Smooth muscle cell (in vitro differentiated cells): Measurements from ENCODE around the gene AGO3. TPM values are rescaled to one million over a fixed set of nuclear protein-coding genes. Genes with fewer than 3 reads are reported as not detected.

Experiments used
- DNase-seq: peaks from one replicate; lab custom pipeline; 2025; ENCODE audit not compliant: unreplicated experiment; lab: John Stamatoyannopoulos, UW
- H2AFZ ChIP-seq: fragments of 200-600 bp; sonication (generic); 2 replicates; pipeline ENCODE4 v1.6.0; 2016; ENCODE audit warnings: antibody characterized with exemption, low read depth, mild to moderate bottlenecking
- H3F3A ChIP-seq: fragments of 200-600 bp; sonication (generic); 2 replicates; pipeline ENCODE4 v1.6.0; 2017; ENCODE audit warnings: antibody characterized with exemption, low read depth
- H3K27ac ChIP-seq: fragments of 200-600 bp; sonication (generic); 2 replicates; pipeline ENCODE4 v1.5.1; 2016; ENCODE audit warnings: low read depth, mild to moderate bottlenecking
- H3K27me3 ChIP-seq: fragments of 200-600 bp; sonication (generic); 2 replicates; pipeline ENCODE4 v1.6.1; 2016; ENCODE audit warnings: low read depth, mild to moderate bottlenecking
- H3K36me3 ChIP-seq: fragments of 200-600 bp; sonication (generic); 2 replicates; pipeline ENCODE4 v1.5.1; 2016; ENCODE audit warnings: low read depth
- H3K4me1 ChIP-seq: fragments of 200-600 bp; sonication (generic); 2 replicates; pipeline ENCODE4 v1.5.1; 2016; ENCODE audit warnings: low read depth
- H3K4me2 ChIP-seq: fragments of 200-600 bp; sonication (generic); 2 replicates; pipeline ENCODE4 v1.6.0; 2016; ENCODE audit warnings: mild to moderate bottlenecking
- H3K4me3 ChIP-seq: fragments of 200-600 bp; sonication (generic); 2 replicates; pipeline ENCODE4 v1.5.1; 2016; ENCODE audit warnings: mild to moderate bottlenecking
- H3K79me2 ChIP-seq: fragments of 200-600 bp; sonication (generic); 2 replicates; pipeline ENCODE4 v1.6.0; 2016; ENCODE audit warnings: low read depth, mild to moderate bottlenecking
- H3K9ac ChIP-seq: fragments of 200-600 bp; sonication (generic); 2 replicates; pipeline ENCODE4 v1.6.0; 2016; ENCODE audit warnings: low read depth
- H3K9me3 ChIP-seq: fragments of 200-600 bp; sonication (generic); replicated peaks from 2 replicates; pipeline ENCODE4 v1.5.1; 2016; ENCODE audit warnings: low read depth
- H4K20me1 ChIP-seq: fragments of 200-600 bp; sonication (generic); 2 replicates; pipeline ENCODE4 v1.6.0; 2016; ENCODE audit warnings: low read depth
- WGBS: methylation state at CpG from one replicate; pipeline ENCODE4 v1.1.7; 2016; ENCODE audit warnings: low lambda C conversion rate; 5-methylcytosine and 5-hydroxymethylcytosine counted together
- polyA plus RNA-seq: library from polyadenylated mRNA; unstranded; fragments of >200 nt; fragmentation: Nextera tagmentation; extraction: Ambion mirVana; gene quantifications from 2 replicates; pipeline ENCODE4 v1.2.1, GENCODE V29; 2016
- total RNA-seq: library from RNA; depleted of rRNA; stranded (reverse); fragments of >200 nt; gene quantifications from 2 replicates; pipeline ENCODE4 v1.2.3, GENCODE V29; 2014
- TF ChIP-seq, protein P1 (sequence below): fragments of 200-600 bp; sonication (generic); IDR thresholded peaks from 2 replicates; pipeline ENCODE4 v1.5.1; 2017; ENCODE audit warnings: borderline replicate concordance, mild to moderate bottlenecking, antibody characterized with exemption; ENCODE audit not compliant: insufficient read depth, poor library complexity, severe bottlenecking

AGO3 gene
- total and polyA plus RNA-seq, 2 experiments from 2014 or later, result 14.3 to 31.6 TPM

DNA sequence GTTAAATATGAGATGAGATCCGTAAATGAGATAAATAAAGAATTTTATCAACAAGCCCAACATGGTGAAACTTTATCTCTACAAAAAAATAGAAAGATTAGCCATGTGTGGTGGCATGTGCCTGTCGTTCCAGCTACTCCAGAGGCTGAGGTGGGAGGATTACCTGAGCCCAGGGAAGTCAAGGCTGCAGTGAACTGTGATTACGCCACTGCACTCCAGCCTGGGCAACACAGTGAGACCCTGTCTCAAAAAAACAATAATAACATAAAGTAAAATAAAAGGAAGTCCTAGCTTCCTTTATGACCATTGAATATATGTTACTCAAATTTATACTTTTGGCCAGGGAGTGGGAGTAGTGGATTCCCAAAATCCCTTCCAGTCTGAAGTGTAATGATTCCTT, 104.2 kb downstream of the AGO3 start:
- Histone ChIP-seq H3K79me2 (peaks cover 5% of the 10 kb centered on the region), H3K9me3 (no peaks in the 10 kb centered on the region), H3K9ac (no peak overlapping the region), H3K27ac (peak overlapping the region; percentile 3), H3K4me1 (no peaks in the 10 kb centered on the region), H3K36me3 (peaks cover 14% of the 10 kb centered on the region), H3K27me3 (no peaks in the 10 kb centered on the region), H3K4me2 (no peak overlapping the region), H3F3A (no peaks in the 10 kb centered on the region), H3K4me3 (no peak overlapping the region), H4K20me1 (no peaks in the 10 kb centered on the region), H2AFZ (no peak overlapping the region)
- WGBS, result 88% methylated on average over 3 of the region's 3 CpGs
- TF ChIP-seq, protein P1, sequence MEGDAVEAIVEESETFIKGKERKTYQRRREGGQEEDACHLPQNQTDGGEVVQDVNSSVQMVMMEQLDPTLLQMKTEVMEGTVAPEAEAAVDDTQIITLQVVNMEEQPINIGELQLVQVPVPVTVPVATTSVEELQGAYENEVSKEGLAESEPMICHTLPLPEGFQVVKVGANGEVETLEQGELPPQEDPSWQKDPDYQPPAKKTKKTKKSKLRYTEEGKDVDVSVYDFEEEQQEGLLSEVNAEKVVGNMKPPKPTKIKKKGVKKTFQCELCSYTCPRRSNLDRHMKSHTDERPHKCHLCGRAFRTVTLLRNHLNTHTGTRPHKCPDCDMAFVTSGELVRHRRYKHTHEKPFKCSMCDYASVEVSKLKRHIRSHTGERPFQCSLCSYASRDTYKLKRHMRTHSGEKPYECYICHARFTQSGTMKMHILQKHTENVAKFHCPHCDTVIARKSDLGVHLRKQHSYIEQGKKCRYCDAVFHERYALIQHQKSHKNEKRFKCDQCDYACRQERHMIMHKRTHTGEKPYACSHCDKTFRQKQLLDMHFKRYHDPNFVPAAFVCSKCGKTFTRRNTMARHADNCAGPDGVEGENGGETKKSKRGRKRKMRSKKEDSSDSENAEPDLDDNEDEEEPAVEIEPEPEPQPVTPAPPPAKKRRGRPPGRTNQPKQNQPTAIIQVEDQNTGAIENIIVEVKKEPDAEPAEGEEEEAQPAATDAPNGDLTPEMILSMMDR, result no peak
- no peak for DNase-seq

- TF ChIP-seq, protein P1, result no peak
- H3K4me3 ChIP-seq, result no peak overlapping the region
Observed at GRCh38 chr1:36040238-36040637, 109.3 kb downstream of the AGO3 start.

GRCh38 chr1:36051821-36052220, 120.9 kb downstream of the AGO3 start:
- Histone ChIP-seq H3K9ac (no peak overlapping the region), H3K79me2 (no peaks in the 10 kb centered on the region), H3K27me3 (no peaks in the 10 kb centered on the region), H3K4me3 (no peak overlapping the region), H3K9me3 (no peaks in the 10 kb centered on the region), H2AFZ (no peak overlapping the region), H3K4me1 (no peaks in the 10 kb centered on the region), H3K36me3 (peaks cover 12% of the 10 kb centered on the region), H3K4me2 (no peak overlapping the region), H3K27ac (no peak overlapping the region), H3F3A (no peaks in the 10 kb centered on the region), H4K20me1 (no peaks in the 10 kb centered on the region)
- DNase-seq, result no peak
- TF ChIP-seq, protein P1, result no peak

More at GRCh38 chr1:36040238-36040637, 109.3 kb downstream of the AGO3 start:
- Histone ChIP-seq H3F3A (no peaks in the 10 kb centered on the region), H3K27me3 (no peaks in the 10 kb centered on the region), H3K4me1 (no peaks in the 10 kb centered on the region), H3K9me3 (no peaks in the 10 kb centered on the region), H3K36me3 (peaks cover 36% of the 10 kb centered on the region), H4K20me1 (no peaks in the 10 kb centered on the region), H2AFZ (no peak overlapping the region), H3K27ac (no peak overlapping the region), H3K4me2 (no peak overlapping the region), H3K9ac (no peak overlapping the region), H3K79me2 (no peaks in the 10 kb centered on the region)
- 95% methylated on average over 2 of the region's 2 CpGs for WGBS
- no peak for DNase-seq

GRCh38 chr1:36053978-36054377, 123.1 kb downstream of the AGO3 start:
- Histone ChIP-seq H3K4me1 (no peaks in the 10 kb centered on the region), H3K9ac (no peak overlapping the region), H4K20me1 (no peaks in the 10 kb centered on the region), H3K27me3 (no peaks in the 10 kb centered on the region), H3K4me2 (no peak overlapping the region), H3F3A (no peaks in the 10 kb centered on the region), H3K9me3 (no peaks in the 10 kb centered on the region), H3K27ac (no peak overlapping the region), H2AFZ (no peak overlapping the region), H3K36me3 (peaks cover 10% of the 10 kb centered on the region), H3K79me2 (no peaks in the 10 kb centered on the region), H3K4me3 (no peak overlapping the region)
- TF ChIP-seq, protein P1, result no peak
- DNase-seq, result no peak
